DND-41 (cell line): ENCODE results near the gene RNF212.

Source experiments
- ATAC-seq: fragments of 200-7000 bp; cut with Tn5 transposase; 3 replicates; pipeline ENCODE4 v1.9.1; 2021; ENCODE audit warnings: low read depth; ENCODE audit not compliant: insufficient read depth
- DNase-seq: peaks from one replicate; pipeline ENCODE4 v3.0.0-alpha.2; 2020
- H2AFZ ChIP-seq: 2 replicates; pipeline ENCODE4 v1.6.0; 2012; ENCODE audit warnings: low read depth, low read length
- H3K27ac ChIP-seq: 2 replicates; pipeline ENCODE4 v1.5.1; 2012; ENCODE audit warnings: low read length, inconsistent platforms
- H3K27me3 ChIP-seq: fragments of 200-600 bp; sonication (generic); 2 replicates; pipeline ENCODE4 v1.6.0; 2012; ENCODE audit warnings: low read length, mild to moderate bottlenecking, inconsistent platforms; ENCODE audit not compliant: insufficient read depth, poor library complexity
- H3K36me3 ChIP-seq: 2 replicates; pipeline ENCODE4 v1.5.1; 2012; ENCODE audit warnings: low read length, inconsistent platforms; ENCODE audit not compliant: insufficient read depth
- H3K4me1 ChIP-seq: 2 replicates; pipeline ENCODE4 v1.5.1; 2012; ENCODE audit warnings: mild to moderate bottlenecking, low read length; ENCODE audit not compliant: insufficient read depth
- H3K4me2 ChIP-seq: 2 replicates; pipeline ENCODE4 v1.6.0; 2012; ENCODE audit warnings: mild to moderate bottlenecking, moderate library complexity, low read length, inconsistent platforms; ENCODE audit not compliant: insufficient read depth
- H3K4me3 ChIP-seq, 2 experiments: fragments of 200-600 bp in 1 of 2; shearing (Covaris generic) in 1 of 2; 2 replicates each; pipeline ENCODE4 v1.5.1; 2012 to 2016; ENCODE audit warnings: inconsistent platforms in 2 of 2, low read length in 2 of 2, mild to moderate bottlenecking in 2 of 2, low read depth in 1 of 2, moderate library complexity in 1 of 2
- H3K79me2 ChIP-seq: 2 replicates; pipeline ENCODE4 v1.6.0; 2012; ENCODE audit warnings: low read length, inconsistent platforms; ENCODE audit not compliant: insufficient read depth
- H3K9ac ChIP-seq: 2 replicates; pipeline ENCODE4 v1.6.0; 2012; ENCODE audit warnings: low read depth, mild to moderate bottlenecking, inconsistent platforms, low read length, moderate library complexity
- H3K9me3 ChIP-seq: 2 replicates; pipeline ENCODE4 v1.5.1; 2012; ENCODE audit warnings: low read length, moderate library complexity, mild to moderate bottlenecking, inconsistent platforms; ENCODE audit not compliant: insufficient read depth, severe bottlenecking
- H4K20me1 ChIP-seq: 2 replicates; pipeline ENCODE4 v1.6.0; 2012; ENCODE audit warnings: low read length; ENCODE audit not compliant: insufficient read depth
- EZH2 ChIP-seq: IDR thresholded peaks from 3 replicates; pipeline ENCODE4 v1.6.1; 2012; ENCODE audit warnings: borderline replicate concordance, low read depth, mild to moderate bottlenecking, moderate library complexity, low read length, inconsistent platforms; ENCODE audit not compliant: severe bottlenecking
- TF ChIP-seq, protein P1 (sequence below): IDR thresholded peaks from 2 replicates; pipeline ENCODE4 v1.5.1; 2012; ENCODE audit warnings: borderline replicate concordance, low read length, moderate library complexity, mild to moderate bottlenecking; ENCODE audit not compliant: poor library complexity, severe bottlenecking; ENCODE audit errors: extremely low read depth

Gene RNF212

DNA sequence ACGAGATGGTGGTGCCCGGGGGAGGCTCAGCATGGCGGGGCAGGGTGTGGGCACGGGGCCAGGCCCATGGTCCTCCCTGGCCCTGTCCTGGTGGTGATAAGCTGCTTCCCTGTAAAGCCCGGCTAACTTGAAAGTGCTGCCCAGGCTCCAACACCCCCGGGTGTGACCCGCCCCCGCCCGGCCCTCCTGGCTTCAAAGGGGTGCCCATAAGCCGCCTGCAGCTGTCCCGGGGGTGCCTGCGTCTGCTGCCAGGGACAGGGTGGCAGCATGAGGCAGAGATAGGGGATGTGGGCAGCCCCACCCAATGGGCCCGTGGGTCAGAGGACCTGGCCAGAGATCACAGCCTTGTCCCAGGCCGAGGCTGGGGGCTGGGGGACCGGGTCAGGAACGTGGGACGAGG, 83.8 kb downstream of the RNF212 start:
- H3K4me2 ChIP-seq: no peak overlapping the region
- peaks cover 6% of the 10 kb centered on the region; the same call in 1 of the 2 replicates for H4K20me1 ChIP-seq
- no peak overlapping the region for H2AFZ ChIP-seq

DNA sequence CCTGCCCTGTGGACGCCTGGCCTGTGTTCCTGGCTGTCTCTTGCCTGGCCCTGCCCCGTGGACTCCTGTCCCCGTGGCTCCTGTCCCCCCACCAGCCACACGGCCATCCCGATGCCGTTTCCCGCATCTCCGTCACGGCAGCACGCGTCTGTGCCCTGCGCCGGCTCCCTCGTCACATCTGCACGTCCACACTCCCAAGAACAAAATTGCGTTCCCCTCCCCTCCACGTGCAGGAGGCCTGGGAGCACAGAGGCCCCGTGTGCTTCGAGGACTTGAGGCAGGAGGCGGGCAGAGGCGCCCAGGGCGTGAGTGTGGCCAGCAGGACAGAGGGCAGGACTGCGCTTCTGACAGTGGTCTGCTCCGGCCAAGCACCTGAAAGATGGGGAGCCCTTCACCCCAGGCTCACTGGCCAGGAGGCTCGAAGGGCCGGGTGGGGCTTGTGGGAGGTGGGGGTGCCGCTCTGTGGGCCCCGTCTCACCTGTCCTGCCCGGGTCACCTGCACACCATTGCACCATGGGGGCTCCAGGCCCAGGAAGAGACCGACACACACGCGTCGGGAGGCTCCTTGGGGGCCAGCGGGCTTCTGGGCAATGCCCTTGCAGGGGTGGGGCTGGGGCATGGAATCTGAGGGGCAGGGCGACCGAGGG, 84.7 kb downstream of the RNF212 start:
- DNase-seq: no peak
- H3K9me3 ChIP-seq: no peaks in the 10 kb centered on the region
- no peaks in the 10 kb centered on the region for H3K4me1 ChIP-seq
- TF ChIP-seq, protein P1, sequence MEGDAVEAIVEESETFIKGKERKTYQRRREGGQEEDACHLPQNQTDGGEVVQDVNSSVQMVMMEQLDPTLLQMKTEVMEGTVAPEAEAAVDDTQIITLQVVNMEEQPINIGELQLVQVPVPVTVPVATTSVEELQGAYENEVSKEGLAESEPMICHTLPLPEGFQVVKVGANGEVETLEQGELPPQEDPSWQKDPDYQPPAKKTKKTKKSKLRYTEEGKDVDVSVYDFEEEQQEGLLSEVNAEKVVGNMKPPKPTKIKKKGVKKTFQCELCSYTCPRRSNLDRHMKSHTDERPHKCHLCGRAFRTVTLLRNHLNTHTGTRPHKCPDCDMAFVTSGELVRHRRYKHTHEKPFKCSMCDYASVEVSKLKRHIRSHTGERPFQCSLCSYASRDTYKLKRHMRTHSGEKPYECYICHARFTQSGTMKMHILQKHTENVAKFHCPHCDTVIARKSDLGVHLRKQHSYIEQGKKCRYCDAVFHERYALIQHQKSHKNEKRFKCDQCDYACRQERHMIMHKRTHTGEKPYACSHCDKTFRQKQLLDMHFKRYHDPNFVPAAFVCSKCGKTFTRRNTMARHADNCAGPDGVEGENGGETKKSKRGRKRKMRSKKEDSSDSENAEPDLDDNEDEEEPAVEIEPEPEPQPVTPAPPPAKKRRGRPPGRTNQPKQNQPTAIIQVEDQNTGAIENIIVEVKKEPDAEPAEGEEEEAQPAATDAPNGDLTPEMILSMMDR: no peak
- TF ChIP-seq EZH2: no peak
- H3K27ac ChIP-seq: no peak overlapping the region
- ATAC-seq: no peak
- H4K20me1 ChIP-seq: peaks cover 6% of the 10 kb centered on the region; the same call in 1 of the 2 replicates
- H2AFZ ChIP-seq: no peak overlapping the region
- H3K4me2 ChIP-seq: no peak overlapping the region
- no peaks in the 10 kb centered on the region for H3K79me2 ChIP-seq
- H3K36me3 ChIP-seq: no peaks in the 10 kb centered on the region
- H3K27me3 ChIP-seq: no peaks in the 10 kb centered on the region
- no peak overlapping the region for H3K9ac ChIP-seq
- no peak overlapping the region for H3K4me3 ChIP-seq

More for the DNA sequence above, 83.8 kb downstream of the RNF212 start:
- Histone ChIP-seq H3K9ac (no peak overlapping the region), H3K79me2 (no peaks in the 10 kb centered on the region), H3K4me1 (no peaks in the 10 kb centered on the region), H3K27me3 (no peaks in the 10 kb centered on the region), H3K4me3 (no peak overlapping the region), H3K27ac (no peak overlapping the region), H3K9me3 (no peaks in the 10 kb centered on the region), H3K36me3 (no peaks in the 10 kb centered on the region)
- TF ChIP-seq, protein P1: no peak
- TF ChIP-seq EZH2: no peak
- ATAC-seq: no peak
- no peak for DNase-seq

DNA sequence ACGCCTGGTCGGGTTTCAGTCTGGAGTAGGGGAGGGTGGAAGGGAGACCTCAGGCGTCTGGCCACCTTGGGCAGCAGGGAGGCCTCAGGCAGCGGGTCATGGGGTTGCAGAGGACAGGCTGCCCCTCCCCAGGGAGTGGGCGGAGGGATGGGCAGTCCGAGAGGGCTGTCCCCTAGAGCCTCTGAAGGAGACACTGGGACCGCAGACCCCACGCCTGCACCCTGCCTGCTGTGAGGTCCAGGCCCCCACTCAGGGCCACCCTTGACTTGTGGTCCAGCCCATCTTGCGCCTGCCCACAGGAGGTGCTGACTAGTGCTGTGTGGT, 85.5 kb downstream of the RNF212 start:
- H4K20me1 ChIP-seq: peaks cover 2% of the 10 kb centered on the region; the same call in 1 of the 2 replicates
- H3K9ac ChIP-seq: no peak overlapping the region
- ATAC-seq: no peak
- TF ChIP-seq, protein P1: no peak
- H3K4me2 ChIP-seq: no peak overlapping the region
- no peak for DNase-seq
- H3K79me2 ChIP-seq: no peaks in the 10 kb centered on the region
- H3K27ac ChIP-seq: no peak overlapping the region
- no peaks in the 10 kb centered on the region for H3K27me3 ChIP-seq
- no peaks in the 10 kb centered on the region for H3K4me1 ChIP-seq
- H3K4me3 ChIP-seq: no peak overlapping the region
- no peaks in the 10 kb centered on the region for H3K36me3 ChIP-seq
- H3K9me3 ChIP-seq: no peaks in the 10 kb centered on the region
- H2AFZ ChIP-seq: no peak overlapping the region
